GM10266 (cell line): ENCODE measurements around the gene SPINT3.

Experiments used
- DNase-seq: peaks from one replicate; pipeline ENCODE4 v3.0.0; 2012; ENCODE audit errors: extremely low spot score
- TF ChIP-seq, protein P1 (sequence below): IDR thresholded peaks from 2 replicates; pipeline ENCODE4 v1.5.1; 2012; ENCODE audit warnings: mild to moderate bottlenecking, low read depth; ENCODE audit not compliant: control insufficient read depth, insufficient read depth; ENCODE audit errors: missing control alignments

The SPINT3 gene

DNA sequence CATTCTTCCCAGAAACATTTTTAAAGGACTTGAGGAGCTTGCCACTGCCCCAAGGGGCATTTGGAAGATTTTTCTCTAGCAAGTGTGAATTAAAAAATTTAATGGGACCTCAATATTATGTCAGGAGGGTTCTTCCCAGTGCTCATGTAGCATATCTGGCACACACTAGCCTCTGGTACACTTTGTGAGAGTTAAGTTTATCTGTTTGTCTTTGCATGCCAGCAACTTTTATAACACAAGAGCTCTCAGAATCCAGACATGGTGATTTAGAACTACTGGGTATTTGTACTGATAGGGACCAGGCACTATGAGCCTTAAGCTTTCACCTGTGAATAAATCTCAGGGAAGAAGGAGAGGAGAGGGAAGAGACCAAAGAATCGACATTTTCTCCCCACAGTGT lies 12.9 kb downstream of the SPINT3 start:
- TF ChIP-seq, protein P1, sequence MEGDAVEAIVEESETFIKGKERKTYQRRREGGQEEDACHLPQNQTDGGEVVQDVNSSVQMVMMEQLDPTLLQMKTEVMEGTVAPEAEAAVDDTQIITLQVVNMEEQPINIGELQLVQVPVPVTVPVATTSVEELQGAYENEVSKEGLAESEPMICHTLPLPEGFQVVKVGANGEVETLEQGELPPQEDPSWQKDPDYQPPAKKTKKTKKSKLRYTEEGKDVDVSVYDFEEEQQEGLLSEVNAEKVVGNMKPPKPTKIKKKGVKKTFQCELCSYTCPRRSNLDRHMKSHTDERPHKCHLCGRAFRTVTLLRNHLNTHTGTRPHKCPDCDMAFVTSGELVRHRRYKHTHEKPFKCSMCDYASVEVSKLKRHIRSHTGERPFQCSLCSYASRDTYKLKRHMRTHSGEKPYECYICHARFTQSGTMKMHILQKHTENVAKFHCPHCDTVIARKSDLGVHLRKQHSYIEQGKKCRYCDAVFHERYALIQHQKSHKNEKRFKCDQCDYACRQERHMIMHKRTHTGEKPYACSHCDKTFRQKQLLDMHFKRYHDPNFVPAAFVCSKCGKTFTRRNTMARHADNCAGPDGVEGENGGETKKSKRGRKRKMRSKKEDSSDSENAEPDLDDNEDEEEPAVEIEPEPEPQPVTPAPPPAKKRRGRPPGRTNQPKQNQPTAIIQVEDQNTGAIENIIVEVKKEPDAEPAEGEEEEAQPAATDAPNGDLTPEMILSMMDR: no peak
- no peak for DNase-seq

DNA sequence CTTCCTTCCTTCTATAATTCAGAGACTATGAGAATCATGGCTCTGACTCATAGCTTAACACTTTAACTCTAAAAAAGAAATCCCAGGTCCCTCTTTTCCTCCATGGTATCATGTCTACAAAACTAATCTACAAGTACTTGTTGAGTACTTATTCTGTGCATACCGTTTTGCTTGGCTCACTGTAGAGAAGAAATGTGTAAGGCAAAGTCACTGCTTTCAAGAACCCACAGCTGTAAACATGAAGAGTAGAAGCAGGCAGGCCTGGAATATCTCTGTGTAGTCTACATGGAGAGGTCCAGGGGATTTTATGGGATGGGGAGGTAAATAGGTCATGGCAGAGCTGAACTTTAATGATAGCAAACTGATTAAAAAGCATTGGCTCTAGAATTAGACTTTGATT lies 13.8 kb downstream of the SPINT3 start:
- TF ChIP-seq, protein P1: no peak
- DNase-seq: no peak

DNA sequence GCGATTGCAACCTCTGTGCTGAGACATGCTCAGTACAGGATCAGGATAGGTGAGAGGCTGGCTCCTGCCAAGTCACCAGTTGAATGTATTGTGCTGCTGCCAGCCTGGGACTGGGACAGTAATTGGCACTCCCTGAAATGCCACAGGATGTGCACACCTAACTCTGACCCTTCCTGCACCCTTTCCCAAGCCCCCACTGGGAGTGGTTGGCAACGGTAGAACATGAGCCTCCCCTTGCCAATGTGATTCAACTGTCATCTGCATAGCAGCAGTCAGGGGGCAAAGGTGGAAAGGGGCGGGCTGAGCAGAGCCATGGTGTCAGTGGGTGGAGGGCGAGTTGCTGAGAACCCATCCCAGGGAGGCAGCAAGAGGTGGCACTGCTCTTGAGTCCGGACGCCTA lies 15.4 kb downstream of the SPINT3 start:
- DNase-seq: no peak
- TF ChIP-seq, protein P1: no peak

GRCh38 chr20:45497971-45498494 lies 17.4 kb downstream of the SPINT3 start:
- TF ChIP-seq, protein P1: no peak
- DNase-seq: no peak

DNA sequence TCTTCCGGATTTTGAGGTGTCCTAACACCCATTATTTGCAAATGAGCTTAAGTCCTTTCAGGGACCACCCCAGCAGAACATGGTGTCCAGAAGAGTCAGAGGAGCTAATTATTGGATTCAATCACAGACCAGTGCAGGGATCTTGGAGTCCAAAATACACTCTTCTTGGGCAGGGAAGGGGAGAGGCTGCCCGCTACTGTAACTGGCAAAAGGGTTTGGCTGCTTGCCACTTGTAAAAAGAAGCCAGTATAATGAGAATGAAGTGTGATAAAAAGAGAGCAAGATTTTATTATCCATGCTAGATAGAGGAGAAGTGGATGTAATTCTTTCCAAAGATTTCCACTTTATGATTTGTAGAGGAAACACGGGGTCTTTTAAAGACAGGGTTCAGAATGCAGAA lies 19.3 kb downstream of the SPINT3 start:
- TF ChIP-seq, protein P1: no peak

DNA sequence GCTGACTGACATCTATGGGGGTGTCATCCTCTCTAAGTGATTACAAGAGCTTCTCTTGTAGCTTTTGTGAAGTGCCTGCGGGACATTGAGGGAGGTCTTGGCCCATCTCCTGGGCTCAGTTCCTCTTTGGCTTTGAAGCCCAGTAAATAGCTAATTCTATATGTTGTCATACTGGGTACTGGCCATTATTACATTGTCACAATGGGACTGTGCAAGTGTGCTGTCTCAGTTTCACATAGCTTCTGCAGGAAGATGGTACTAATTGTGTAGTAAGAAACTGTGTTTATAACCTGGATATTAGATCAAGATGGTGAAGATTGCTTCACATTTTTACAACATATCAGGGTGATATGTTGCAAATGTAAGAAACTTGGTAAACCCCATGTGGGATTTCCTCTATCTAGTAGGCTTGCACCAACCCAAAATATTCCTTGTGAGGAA lies 19.9 kb downstream of the SPINT3 start:
- TF ChIP-seq, protein P1: no peak
- no peak for DNase-seq

More for the DNA sequence above, 19.3 kb downstream of the SPINT3 start:
- DNase-seq: no peak

DNA sequence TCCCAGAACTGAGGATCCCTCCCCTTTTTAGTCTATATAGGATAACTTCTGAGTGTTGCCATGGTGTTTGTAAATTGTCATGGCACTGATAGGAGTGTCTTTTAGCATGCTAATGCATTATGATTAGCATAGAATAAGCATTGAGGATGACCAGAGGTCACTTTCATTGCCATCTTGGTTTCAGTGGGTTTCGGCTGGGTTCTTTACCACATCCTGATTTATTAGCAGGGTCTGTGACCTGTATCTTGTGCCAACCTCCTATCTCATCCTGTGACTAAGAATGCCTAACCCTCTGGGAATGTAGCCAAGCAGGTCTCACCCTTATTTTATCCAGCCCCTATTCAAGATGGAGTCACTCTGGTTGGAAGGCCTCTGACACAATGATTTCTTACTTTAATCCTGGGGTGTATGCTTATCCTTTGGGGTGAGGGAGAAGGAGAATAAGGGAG lies 26.3 kb downstream of the SPINT3 start:
- TF ChIP-seq, protein P1: no peak
- DNase-seq: no peak
